ENCODE results near the gene FMOD.

Gene FMOD

GRCh38 chr1:203360547-203361185 is 9.7 kb upstream of the FMOD start:
- no peak for DNase-seq

DNA sequence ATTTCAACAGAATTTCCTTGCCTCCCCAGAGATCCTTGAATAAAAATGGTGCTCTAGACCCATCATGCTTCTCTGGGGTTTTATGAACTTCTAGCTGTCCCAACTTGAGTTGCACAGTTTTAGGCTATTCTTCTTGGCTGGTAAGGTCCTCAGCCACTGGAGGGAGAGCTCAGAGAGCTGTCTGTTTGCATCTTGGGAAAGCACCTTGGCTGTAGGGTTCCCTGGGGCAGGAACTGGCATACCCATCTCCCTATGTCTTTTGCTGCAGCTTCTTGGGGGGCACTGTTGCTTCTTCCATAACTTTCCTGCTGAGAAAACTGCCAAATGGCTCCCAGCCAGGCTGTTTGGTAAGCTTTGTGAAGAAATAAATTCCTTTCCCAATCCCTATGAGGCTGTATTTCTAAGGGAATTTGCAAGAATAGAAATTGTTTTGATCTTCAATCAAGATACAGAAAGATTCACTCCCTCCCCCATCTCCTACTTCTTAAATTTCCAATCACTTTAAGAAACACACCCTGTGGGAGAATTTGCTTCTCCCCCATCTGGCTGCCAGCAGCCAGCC is 8.2 kb upstream of the FMOD start:
- DNase-seq: no peak

DNA sequence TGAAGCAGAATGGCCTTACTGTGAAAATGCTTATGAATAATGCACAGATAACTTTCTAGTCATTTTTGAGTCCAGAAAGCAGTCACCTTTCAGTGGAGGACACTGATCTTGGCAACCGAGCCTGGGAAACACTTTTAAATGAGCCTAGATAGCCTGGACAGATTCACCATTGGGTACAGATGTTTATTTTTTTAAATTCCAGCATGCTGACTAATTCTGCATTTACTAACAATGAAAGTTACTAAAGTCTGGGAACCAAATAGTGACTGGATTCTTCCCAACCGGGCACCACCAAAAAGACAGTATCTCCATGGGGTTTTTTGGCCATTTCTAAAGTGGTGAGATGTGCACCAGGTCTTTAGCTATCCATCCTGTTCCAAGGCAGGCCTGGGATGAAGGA is 3.3 kb upstream of the FMOD start:
- no peak for DNase-seq

GRCh38 chr1:203353486-203353885 is 2.6 kb upstream of the FMOD start:
- no peak for DNase-seq

GRCh38 chr1:203349773-203350524 is 973 bp downstream of the FMOD start:
- no peak for DNase-seq

DNA sequence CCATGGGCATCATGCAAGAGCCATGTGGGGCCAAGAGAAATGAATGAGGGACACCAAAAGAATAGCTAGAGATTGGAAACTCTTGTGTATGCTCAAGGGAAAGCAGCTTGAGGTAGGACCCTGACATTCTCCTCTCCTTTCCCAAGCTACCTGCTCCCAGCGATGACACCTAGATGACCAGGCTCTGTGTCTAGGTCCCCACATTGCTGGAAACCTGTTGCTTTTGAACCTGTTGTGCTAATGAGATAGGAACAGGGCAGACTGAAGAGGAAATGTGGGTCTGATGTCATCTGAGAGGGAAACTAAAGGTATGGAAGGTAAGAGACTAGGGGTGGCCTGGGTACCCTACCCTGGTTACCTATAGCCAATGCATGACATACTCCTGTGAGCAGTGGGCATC is 1.8 kb downstream of the FMOD start:
- DNase-seq: no peak

GRCh38 chr1:203346769-203347102 is 4.2 kb downstream of the FMOD start:
- DNase-seq: no peak

GRCh38 chr1:203346060-203346768 is 4.7 kb downstream of the FMOD start:
- DNase-seq: no peak

DNA sequence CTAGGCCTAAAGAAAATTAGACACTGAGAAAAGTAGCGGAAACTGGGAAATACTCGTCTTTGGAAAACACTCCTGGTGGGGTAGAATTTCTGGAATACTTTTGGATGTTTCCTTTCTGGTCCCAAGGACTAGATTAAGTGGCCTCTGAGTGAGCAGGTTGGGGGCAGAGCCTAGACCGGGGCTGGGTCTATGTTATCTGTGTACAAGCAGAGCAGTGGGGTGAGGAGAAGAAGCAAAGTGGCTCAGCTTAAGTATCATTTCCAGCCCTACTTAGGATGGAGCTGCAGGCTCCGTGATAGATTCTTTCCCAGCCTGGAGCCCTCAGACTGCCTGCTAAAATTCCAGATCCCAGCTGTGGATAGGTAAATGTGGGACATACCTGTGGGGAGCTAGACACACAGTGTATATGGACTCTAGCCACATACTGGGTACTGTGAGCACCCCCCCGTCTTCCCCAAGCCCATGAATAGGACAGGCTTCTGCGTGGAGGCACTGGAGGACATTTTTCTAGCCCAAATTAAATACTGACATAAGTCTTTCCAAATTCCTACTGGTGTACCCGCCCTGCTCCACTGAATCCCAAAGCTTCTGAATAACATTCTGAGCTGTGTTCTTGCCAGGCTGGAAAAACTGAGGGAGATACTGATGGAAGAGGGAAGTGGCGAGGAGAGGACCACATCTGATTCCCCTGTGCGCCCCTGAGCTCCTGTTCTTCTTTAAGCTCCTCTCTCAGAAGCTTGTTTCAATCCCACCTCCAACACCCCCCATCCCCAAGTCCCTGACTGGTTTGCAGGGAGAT is 6.8 kb downstream of the FMOD start:
- no peak for DNase-seq

DNA sequence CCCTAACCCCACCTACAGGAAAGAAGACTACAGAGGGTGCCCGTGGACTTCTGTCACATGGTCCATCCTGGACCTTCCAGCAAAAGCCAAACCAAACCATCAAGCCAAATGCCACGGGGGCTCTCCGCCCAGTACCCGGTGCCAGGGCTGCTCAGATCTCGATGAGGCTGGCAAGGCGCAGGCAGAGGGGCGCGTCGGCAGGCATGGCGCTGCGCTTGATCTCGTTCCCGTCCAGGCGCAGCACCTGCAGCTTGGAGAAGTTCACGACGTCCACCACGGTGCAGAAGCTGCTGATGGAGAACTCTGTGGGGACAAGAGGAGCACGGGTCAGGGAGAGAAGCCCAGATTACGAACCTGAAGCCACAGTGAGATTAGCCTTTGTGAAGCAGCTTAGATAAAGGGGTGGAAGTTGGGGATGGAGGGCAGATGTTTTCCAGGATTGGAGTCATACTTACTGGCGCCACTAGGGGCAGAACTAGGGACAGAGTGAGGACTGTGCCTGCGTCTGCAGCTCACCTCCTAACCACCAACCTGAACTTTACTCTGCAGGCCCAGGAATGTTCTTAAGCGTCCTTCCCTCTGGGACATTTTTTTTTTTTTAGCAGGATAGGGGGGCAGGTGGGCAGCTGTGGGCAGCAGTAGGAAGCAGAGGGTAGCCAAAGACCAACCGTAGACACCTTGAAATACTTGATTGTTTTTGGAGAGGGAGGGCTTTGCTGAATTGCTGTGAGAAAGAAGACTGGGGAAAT is 8.6 kb downstream of the FMOD start:
- DNase-seq: peak; percentile 58

- DNase-seq: peak; percentile 52
Measured at GRCh38 chr1:203340112-203340790, 10.7 kb downstream of the FMOD start.

- DNase-seq: peak; percentile 61
Measured at GRCh38 chr1:203338335-203339036, 12.4 kb downstream of the FMOD start.

- DNase-seq: no peak
Measured at GRCh38 chr1:203336097-203336496, 14.8 kb downstream of the FMOD start.

DNA sequence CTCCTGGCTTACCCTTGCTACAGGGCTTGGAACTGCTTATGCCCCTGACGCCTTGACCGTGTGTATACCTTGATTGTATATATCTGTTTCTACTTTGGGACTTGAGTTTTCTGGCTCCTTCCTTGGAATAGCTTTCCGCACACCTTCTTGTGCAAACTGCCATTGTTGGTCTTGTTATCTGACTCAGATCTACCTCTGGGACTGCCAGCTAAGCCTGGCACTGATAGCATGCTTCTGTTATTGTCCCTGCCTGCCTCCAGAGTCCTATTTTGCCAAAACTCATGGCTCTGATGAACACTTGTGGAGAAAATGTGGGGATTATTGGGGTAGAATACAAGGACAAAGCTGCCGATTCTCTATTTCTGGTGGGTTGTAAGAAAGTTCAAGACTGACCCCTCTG is 15.4 kb downstream of the FMOD start:
- no peak for DNase-seq

- DNase-seq: no peak
Measured at GRCh38 chr1:203331224-203331623, 19.7 kb downstream of the FMOD start.

DNA sequence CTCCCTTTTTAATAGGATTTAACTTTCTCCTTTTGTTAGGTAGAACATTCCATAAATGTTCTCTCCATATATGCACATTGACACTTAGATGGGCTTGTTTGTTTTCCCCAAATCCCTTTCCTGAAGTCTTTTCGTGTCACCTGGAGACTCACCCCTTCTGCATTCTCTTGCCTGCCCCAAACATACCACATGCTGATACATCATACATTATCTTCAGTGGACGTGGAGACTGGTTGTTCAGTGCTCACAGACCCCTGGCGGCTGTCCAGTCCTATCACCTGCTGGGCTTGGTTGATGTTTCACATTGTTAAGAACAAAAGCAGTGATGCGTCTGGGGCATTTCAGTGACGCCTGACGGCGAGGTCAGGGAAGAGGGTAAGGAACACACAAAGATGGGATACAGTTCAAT is 22.2 kb downstream of the FMOD start:
- DNase-seq: no peak

DNA sequence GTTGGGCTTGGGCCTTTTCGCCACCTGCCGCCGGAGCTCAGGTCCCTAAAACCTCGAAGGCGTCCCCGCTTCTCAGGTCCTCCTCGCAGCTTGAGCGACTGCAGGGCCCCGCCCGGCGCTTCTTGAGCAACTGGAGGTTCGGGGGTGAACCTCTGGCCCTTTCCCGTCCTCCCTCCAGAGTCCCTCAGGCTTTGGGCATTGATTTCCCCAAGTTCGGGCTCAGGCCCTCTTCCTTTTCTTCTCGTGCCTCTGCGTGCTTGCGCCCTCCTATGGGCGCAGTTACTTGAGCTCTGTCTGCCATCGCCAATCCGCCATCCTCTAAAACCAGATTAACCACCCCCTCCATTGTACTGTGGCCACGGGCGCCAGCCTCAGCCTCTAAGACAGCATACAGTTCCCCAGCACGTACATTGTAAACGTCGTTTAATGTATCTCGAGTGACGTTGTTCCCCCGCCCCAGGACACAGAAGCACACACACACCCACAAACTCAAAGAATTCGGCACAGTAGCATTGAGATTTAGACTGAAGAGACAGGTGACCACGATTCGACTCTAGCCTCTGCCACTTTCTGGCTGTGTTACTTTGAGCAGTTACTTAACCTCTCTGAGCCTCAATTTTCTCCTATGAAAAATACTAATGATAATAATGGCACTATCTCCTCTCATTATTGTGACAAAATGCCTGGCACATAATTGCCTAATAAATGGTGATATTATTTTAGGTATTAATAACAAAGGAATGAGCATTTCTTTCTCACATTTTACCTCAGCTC is 23.1 kb downstream of the FMOD start:
- DNase-seq: peak; percentile 60

DNA sequence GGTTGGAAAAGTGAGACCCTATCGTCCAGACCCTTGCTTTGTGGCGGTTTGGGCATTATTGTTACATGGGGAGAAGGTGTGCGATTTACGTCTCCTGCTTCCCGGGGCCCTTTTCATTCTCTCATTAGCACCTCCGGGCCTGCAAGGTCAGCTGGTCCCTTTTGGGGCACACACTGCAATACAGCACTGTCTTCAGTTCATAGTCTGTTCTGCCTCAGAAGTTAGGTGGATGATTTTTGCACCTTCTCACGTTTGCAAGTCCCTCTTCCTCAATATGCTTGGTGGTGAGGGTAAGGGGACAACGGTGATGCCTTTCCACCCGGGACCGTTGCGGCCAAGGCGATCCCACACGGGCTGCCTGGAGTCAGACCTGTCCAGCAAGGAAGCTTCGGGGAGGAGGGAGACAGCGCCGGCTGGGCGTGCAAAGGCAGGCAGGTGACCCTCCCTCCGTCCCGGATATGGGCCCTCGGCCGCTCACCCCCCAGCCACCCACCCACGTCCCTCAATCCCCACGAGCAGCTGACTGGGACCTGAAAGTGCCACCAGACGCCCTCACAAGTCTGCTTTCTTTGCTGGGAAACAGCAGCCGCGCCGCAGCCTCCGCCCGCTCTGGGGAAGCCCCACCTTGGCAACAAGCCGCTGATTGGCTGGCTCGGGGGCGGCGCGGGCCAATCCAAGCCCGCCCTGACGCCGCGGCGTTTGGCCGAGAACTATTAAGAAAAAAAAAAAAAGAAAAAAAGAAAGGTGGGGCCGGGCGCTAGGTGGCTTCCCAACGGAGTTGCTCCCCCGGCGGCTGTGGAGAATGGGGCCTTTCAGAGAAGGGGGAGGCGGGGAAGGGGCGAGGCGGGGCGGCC is 23.9 kb downstream of the FMOD start:
- peak; percentile 93 for DNase-seq

GRCh38 chr1:203325418-203326091 is 25.4 kb downstream of the FMOD start:
- DNase-seq: no peak
